ENCODE data around the gene MARK4.

DNA sequence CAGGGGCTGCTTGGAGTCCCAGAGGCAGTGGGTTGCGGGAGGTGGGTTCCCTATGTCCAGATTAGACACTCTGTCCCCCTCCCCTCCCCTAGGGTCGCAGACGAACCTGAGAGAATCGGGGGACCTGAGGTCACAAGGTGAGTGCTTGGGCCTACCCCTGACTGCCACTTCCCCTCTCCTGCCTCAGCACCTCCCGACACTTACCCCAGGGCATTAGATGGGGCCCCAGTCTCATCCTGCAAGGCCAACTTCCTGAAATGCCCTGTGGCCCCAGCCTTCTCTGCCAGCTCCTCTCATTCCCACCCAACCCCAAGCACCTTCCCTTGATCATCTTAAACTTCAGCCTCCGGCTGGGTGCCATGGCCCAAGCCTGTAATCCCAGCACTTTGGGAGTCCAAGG, 48.6 kb downstream of the MARK4 start:
- TF ChIP-seq, protein P1, sequence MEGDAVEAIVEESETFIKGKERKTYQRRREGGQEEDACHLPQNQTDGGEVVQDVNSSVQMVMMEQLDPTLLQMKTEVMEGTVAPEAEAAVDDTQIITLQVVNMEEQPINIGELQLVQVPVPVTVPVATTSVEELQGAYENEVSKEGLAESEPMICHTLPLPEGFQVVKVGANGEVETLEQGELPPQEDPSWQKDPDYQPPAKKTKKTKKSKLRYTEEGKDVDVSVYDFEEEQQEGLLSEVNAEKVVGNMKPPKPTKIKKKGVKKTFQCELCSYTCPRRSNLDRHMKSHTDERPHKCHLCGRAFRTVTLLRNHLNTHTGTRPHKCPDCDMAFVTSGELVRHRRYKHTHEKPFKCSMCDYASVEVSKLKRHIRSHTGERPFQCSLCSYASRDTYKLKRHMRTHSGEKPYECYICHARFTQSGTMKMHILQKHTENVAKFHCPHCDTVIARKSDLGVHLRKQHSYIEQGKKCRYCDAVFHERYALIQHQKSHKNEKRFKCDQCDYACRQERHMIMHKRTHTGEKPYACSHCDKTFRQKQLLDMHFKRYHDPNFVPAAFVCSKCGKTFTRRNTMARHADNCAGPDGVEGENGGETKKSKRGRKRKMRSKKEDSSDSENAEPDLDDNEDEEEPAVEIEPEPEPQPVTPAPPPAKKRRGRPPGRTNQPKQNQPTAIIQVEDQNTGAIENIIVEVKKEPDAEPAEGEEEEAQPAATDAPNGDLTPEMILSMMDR (IDR thresholded peaks at IDR 0.05) = no peak
- no peak for TF ChIP-seq POLR2A (IDR thresholded peaks at IDR 0.05)

Measured in ovary (tissue), 3 donors.